Limb (tissue), 2 donors: ENCODE measurements around the gene DSG2.
A peak's percentile ranks its signal among the peaks of the same experiment; 100 is the strongest.

ENCODE experiments used
- DNase-seq, 2 donors: peaks; one replicate each; pipeline ENCODE4 v3.0.0-alpha.2; 2016; ENCODE audit errors: extremely low spot score in 2 of 2

Gene DSG2

DNA sequence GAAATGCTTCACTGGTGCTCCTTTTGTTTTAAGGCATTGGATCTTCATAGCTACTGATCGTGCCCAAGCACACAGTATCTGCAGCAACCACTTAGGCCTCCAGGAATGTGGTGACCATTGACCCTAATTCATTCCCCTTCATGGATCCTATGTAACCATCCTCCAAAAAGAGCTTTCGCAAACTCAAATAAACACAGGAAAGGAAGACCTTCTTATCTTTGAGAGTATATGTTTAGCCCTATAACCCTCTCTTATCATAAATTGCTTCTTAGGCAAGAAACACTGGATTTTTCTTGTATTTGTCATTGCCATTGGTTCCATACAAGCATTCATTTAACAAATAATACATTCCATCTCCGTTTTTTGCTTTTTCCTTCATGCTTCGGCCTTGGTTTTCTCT lies 89.6 kb downstream of the DSG2 start:
- DNase-seq = no peak

DNA sequence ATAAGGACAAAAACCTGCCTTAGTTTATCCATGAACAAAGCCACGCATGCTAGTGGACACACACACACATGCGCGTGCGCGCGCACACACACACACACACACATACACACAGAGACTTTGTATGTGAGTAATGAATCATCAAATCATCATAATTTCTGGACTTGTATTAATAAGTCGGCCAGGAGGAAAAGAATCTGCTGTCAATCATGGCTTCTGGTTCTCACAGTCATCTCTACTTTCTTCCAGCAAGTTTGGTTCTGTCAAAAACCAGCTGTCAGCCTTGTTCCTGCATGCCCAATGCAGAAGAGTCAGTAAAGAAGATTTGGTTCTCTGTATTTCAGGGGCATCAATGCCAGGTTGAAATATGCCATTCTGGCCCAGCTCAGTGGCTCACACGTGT lies 92.6 kb downstream of the DSG2 start:
- no peak for DNase-seq

DNA sequence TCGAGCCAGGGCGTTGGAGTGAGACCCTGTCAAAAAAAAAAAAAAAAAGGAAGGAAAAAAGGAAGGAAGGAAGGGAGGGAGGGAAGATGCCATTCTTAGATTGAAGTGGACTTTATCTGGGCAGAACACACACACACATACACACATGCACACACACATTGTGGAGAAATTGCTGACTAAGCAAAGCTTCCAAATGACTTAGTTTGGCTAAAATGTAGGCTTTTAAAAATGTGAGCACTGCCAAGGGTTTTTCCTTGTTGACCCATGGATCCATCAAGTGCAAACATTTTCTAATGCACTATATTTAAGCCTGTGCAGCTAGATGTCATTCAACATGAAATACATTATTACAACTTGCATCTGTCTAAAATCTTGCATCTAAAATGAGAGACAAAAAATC lies 93.1 kb downstream of the DSG2 start:
- no peak for DNase-seq

DNA sequence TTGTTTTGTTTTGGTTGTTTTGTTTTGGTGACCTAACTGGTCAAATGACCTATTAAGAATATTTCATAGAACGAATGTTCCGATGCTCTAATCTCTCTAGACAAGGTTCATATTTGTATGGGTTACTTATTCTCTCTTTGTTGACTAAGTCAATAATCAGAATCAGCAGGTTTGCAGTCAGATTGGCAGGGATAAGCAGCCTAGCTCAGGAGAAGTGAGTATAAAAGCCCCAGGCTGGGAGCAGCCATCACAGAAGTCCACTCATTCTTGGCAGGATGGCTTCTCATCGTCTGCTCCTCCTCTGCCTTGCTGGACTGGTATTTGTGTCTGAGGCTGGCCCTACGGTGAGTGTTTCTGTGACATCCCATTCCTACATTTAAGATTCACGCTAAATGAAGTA lies 93.7 kb downstream of the DSG2 start, which contains the start of gene TTR:
TSS of gene TTR (plus strand) at position 250 of the 400 bp plus-strand sequence. CDS start at position 276, 26 bp downstream.
- no peak for DNase-seq

DNA sequence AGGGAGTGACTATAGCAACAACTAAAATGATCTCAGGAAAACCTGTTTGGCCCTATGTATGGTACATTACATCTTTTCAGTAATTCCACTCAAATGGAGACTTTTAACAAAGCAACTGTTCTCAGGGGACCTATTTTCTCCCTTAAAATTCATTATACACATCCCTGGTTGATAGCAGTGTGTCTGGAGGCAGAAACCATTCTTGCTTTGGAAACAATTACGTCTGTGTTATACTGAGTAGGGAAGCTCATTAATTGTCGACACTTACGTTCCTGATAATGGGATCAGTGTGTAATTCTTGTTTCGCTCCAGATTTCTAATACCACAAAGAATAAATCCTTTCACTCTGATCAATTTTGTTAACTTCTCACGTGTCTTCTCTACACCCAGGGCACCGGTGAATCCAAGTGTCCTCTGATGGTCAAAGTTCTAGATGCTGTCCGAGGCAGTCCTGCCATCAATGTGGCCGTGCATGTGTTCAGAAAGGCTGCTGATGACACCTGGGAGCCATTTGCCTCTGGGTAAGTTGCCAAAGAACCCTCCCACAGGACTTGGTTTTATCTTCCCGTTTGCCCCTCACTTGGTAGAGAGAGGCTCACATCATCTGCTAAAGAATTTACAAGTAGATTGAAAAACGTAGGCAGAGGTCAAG lies 94.7 kb downstream of the DSG2 start:
- DNase-seq = peak in 1 of 2 donors; percentile 38

DNA sequence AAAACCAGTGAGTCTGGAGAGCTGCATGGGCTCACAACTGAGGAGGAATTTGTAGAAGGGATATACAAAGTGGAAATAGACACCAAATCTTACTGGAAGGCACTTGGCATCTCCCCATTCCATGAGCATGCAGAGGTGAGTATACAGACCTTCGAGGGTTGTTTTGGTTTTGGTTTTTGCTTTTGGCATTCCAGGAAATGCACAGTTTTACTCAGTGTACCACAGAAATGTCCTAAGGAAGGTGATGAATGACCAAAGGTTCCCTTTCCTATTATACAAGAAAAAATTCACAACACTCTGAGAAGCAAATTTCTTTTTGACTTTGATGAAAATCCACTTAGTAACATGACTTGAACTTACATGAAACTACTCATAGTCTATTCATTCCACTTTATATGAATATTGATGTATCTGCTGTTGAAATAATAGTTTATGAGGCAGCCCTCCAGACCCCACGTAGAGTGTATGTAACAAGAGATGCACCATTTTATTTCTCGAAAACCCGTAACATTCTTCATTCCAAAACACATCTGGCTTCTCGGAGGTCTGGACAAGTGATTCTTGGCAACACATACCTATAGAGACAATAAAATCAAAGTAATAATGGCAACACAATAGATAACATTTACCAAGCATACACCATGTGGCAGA lies 97.3 kb downstream of the DSG2 start:
- DNase-seq = no peak

DNA sequence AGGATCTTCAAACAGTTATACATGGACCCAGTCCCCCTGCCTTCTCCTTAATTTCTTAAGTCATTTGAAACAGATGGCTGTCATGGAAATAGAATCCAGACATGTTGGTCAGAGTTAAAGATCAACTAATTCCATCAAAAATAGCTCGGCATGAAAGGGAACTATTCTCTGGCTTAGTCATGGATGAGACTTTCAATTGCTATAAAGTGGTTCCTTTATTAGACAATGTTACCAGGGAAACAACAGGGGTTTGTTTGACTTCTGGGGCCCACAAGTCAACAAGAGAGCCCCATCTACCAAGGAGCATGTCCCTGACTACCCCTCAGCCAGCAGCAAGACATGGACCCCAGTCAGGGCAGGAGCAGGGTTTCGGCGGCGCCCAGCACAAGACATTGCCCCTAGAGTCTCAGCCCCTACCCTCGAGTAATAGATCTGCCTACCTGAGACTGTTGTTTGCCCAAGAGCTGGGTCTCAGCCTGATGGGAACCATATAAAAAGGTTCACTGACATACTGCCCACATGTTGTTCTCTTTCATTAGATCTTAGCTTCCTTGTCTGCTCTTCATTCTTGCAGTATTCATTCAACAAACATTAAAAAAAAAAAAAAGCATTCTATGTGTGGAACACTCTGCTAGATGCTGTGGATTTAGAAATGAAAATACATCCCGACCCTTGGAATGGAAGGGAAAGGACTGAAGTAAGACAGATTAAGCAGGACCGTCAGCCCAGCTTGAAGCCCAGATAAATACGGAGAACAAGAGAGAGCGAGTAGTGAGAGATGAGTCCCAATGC lies 98.3 kb downstream of the DSG2 start:
- no peak for DNase-seq

DNA sequence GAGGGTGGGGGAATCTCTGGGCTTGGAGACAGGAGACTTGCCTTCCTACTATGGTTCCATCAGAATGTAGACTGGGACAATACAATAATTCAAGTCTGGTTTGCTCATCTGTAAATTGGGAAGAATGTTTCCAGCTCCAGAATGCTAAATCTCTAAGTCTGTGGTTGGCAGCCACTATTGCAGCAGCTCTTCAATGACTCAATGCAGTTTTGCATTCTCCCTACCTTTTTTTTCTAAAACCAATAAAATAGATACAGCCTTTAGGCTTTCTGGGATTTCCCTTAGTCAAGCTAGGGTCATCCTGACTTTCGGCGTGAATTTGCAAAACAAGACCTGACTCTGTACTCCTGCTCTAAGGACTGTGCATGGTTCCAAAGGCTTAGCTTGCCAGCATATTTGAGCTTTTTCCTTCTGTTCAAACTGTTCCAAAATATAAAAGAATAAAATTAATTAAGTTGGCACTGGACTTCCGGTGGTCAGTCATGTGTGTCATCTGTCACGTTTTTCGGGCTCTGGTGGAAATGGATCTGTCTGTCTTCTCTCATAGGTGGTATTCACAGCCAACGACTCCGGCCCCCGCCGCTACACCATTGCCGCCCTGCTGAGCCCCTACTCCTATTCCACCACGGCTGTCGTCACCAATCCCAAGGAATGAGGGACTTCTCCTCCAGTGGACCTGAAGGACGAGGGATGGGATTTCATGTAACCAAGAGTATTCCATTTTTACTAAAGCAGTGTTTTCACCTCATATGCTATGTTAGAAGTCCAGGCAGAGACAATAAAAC lies 100.2 kb downstream of the DSG2 start:
- no peak for DNase-seq
